HEK293T (cell line): ENCODE data around the gene CORO1A.

Experiments used
- ARNT ChIP-seq: fragments of 450-650 bp; IDR thresholded peaks from 2 replicates; pipeline ENCODE4 v1.6.1; 2017; ENCODE audit warnings: mild to moderate bottlenecking
- BHLHE40 ChIP-seq: fragments of 450-650 bp; IDR thresholded peaks from 2 replicates; pipeline ENCODE4 v1.6.1; 2016; ENCODE audit warnings: mild to moderate bottlenecking, moderate library complexity, borderline replicate concordance
- ELF4 ChIP-seq: fragments of 450-650 bp; IDR thresholded peaks from 2 replicates; pipeline ENCODE4 v1.6.1; 2017; ENCODE audit warnings: antibody characterized with exemption
- FOXA1 ChIP-seq: fragments of 450-650 bp; IDR thresholded peaks from 2 replicates; pipeline ENCODE4 v1.6.1; 2016; ENCODE audit warnings: mild to moderate bottlenecking
- FOXK2 ChIP-seq: fragments of 450-650 bp; IDR thresholded peaks from 2 replicates; pipeline ENCODE4 v1.6.1; 2016; ENCODE audit warnings: mild to moderate bottlenecking
- FOXM1 ChIP-seq: fragments of 450-650 bp; IDR thresholded peaks from 2 replicates; pipeline ENCODE4 v1.6.1; 2017; ENCODE audit warnings: mild to moderate bottlenecking, borderline replicate concordance
- HDGF ChIP-seq: fragments of 450-650 bp; IDR thresholded peaks from 2 replicates; pipeline ENCODE4 v1.6.1; 2017; ENCODE audit warnings: antibody characterized with exemption, borderline replicate concordance
- LEF1 ChIP-seq: fragments of 450-650 bp; IDR thresholded peaks from 2 replicates; pipeline ENCODE4 v1.6.1; 2017; ENCODE audit warnings: mild to moderate bottlenecking, borderline replicate concordance
- NFRKB ChIP-seq: fragments of 450-650 bp; IDR thresholded peaks from 2 replicates; pipeline ENCODE4 v1.6.1; 2016; ENCODE audit warnings: mild to moderate bottlenecking, moderate library complexity
- SP1 ChIP-seq: fragments of 450-650 bp; IDR thresholded peaks from 2 replicates; pipeline ENCODE4 v1.6.1; 2017
- TARDBP ChIP-seq: fragments of 450-650 bp; IDR thresholded peaks from 2 replicates; pipeline ENCODE4 v1.6.1; 2016

GRCh38 chr16:30137897-30138296 is 45.5 kb upstream of the CORO1A start:
- TF ChIP-seq BHLHE40 (no peak), TARDBP (no peak), HDGF (no peak), ARNT (no peak), FOXK2 (no peak), SP1 (no peak), NFRKB (no peak), FOXM1 (no peak), FOXA1 (no peak), LEF1 (no peak), ELF4 (no peak)
